GM18499 (cell line): ENCODE data around the gene SLC25A17.
"Not testable (repeated sequence)": the region's sequence is repeated elsewhere in the genome, so short reads cannot be mapped to it uniquely, and the experiment has no call there.

ENCODE experiments used
- ATAC-seq: cut with Tn5 transposase; IDR thresholded peaks from one replicate; pipeline ENCODE4 v1.9.1; 2021; ENCODE audit warnings: moderate number of reproducible peaks; ENCODE audit not compliant: insufficient read depth, unreplicated experiment

The SLC25A17 gene

GRCh38 chr22:40721266-40721665 is 97.9 kb downstream of the SLC25A17 start:
- no peak for ATAC-seq

- ATAC-seq, result no peak
These were observed 98.4 kb downstream of the SLC25A17 start for GRCh38 chr22:40720538-40721256.

- ATAC-seq, result not testable (repeated sequence)
These were observed 99.0 kb downstream of the SLC25A17 start for GRCh38 chr22:40720156-40720537.
